WTC11 (cell line): Measurements from ENCODE around the gene TKFC. TPM values are rescaled to one million over a fixed set of nuclear protein-coding genes. Genes with fewer than 3 reads are reported as not detected.

Experiments
- ATAC-seq: fragments of 200-7000 bp; cut with Tn5 transposase; 2 replicates; pipeline ENCODE4 v1.10.0; 2021; ENCODE audit warnings: mild to moderate bottlenecking, moderate library complexity
- CTCF ChIA-PET: fragments of 300-600 bp; sonication (Branson Sonifier 250); formaldehyde crosslinking; loops from one replicate; lab custom pipeline; 2021; ENCODE audit warnings: antibody characterized with exemption; lab: Charles Lee
- POLR2A ChIA-PET: fragments of 350-600 bp; sonication (Branson Sonifier 250); formaldehyde crosslinking; loops from one replicate; lab custom pipeline; 2021; ENCODE audit warnings: antibody characterized with exemption; lab: Charles Lee
- DNase-seq: peaks from one replicate; pipeline ENCODE4 v3.0.0; 2021; ENCODE audit warnings: low spot score
- H3K27ac Mint-ChIP-seq: 2 replicates; pipeline ENCODE4 v1.8.0; 2021; ENCODE audit warnings: mixed read lengths
- H3K27me3 Mint-ChIP-seq: 2 replicates; pipeline ENCODE4 v1.8.0; 2021; ENCODE audit warnings: low read depth, mild to moderate bottlenecking, moderate library complexity, mixed read lengths
- H3K36me3 Mint-ChIP-seq: 2 replicates; pipeline ENCODE4 v1.8.0; 2021; ENCODE audit warnings: mixed read lengths
- H3K4me1 Mint-ChIP-seq: 2 replicates; pipeline ENCODE4 v1.8.0; 2022; ENCODE audit warnings: mixed read lengths
- H3K4me3 Mint-ChIP-seq: 2 replicates; pipeline ENCODE4 v1.8.0; 2021; ENCODE audit warnings: mild to moderate bottlenecking, moderate library complexity, mixed read lengths
- H3K9me3 Mint-ChIP-seq: 2 replicates; pipeline ENCODE4 v1.8.0; 2021; ENCODE audit warnings: mixed read lengths
- ATF3 ChIP-seq: sonication (generic); formaldehyde crosslinking; conservative IDR thresholded peaks from 2 replicates; pipeline ENCODE4 v1.8.1; 2022; ENCODE audit warnings: mild to moderate bottlenecking, missing genetic modification reagents
- CREM ChIP-seq: sonication (generic); formaldehyde crosslinking; IDR thresholded peaks from 2 replicates; pipeline ENCODE4 v1.8.1; 2022; ENCODE audit warnings: mild to moderate bottlenecking, missing genetic modification reagents, moderate library complexity
- CTCF ChIP-seq: fragments of 200-600 bp; IDR thresholded peaks from 2 replicates; pipeline ENCODE4 v1.8.0; 2022; ENCODE audit warnings: antibody characterized with exemption
- FOXP4 ChIP-seq: sonication (generic); formaldehyde crosslinking; IDR thresholded peaks from 2 replicates; pipeline ENCODE4 v1.8.0; 2022; ENCODE audit warnings: mild to moderate bottlenecking, missing genetic modification reagents
- GABPB1 ChIP-seq: sonication (generic); formaldehyde crosslinking; IDR thresholded peaks from 2 replicates; pipeline ENCODE4 v1.8.1; 2023; ENCODE audit warnings: mild to moderate bottlenecking, missing genetic modification reagents
- NFYB ChIP-seq: sonication (generic); formaldehyde crosslinking; conservative IDR thresholded peaks from 2 replicates; pipeline ENCODE4 v1.8.0; 2022; ENCODE audit warnings: low read depth, missing genetic modification reagents
- SMAD3 ChIP-seq: sonication (generic); formaldehyde crosslinking; IDR thresholded peaks from 2 replicates; pipeline ENCODE4 v1.8.0; 2022; ENCODE audit warnings: missing genetic modification reagents, mild to moderate bottlenecking, borderline replicate concordance
- SOX15 ChIP-seq: fragments of 250-450 bp; sonication (Bioruptor Pico); IDR thresholded peaks from 2 replicates; pipeline ENCODE4 v1.9.0; 2021; ENCODE audit warnings: mild to moderate bottlenecking
- SP1 ChIP-seq: sonication (generic); formaldehyde crosslinking; conservative IDR thresholded peaks from 2 replicates; pipeline ENCODE4 v1.8.1; 2022; ENCODE audit warnings: missing genetic modification reagents
- STAT6 ChIP-seq: sonication (generic); formaldehyde crosslinking; conservative IDR thresholded peaks from 2 replicates; pipeline ENCODE4 v1.8.1; 2023; ENCODE audit warnings: mild to moderate bottlenecking, low read depth, missing genetic modification reagents, moderate library complexity
- ZBTB21 ChIP-seq: sonication (generic); formaldehyde crosslinking; IDR thresholded peaks from 2 replicates; pipeline ENCODE4 v1.8.1; 2023; ENCODE audit warnings: mild to moderate bottlenecking, missing genetic modification reagents, borderline replicate concordance
- ZBTB43 ChIP-seq: sonication (generic); formaldehyde crosslinking; IDR thresholded peaks from 2 replicates; pipeline ENCODE4 v1.8.1; 2023; ENCODE audit warnings: mild to moderate bottlenecking, missing genetic modification reagents
- ZNF317 ChIP-seq: sonication (generic); formaldehyde crosslinking; IDR thresholded peaks from 2 replicates; pipeline ENCODE4 v1.8.1; 2023; ENCODE audit warnings: low read depth, mild to moderate bottlenecking, moderate library complexity, missing genetic modification reagents, borderline replicate concordance
- ZNF423 ChIP-seq: fragments of 250-450 bp; sonication (Bioruptor Pico); IDR thresholded peaks from 2 replicates; pipeline ENCODE4 v2.1.2; 2022; ENCODE audit warnings: mild to moderate bottlenecking, moderate library complexity
- ZNF512 ChIP-seq: sonication (generic); formaldehyde crosslinking; IDR thresholded peaks from 2 replicates; pipeline ENCODE4 v1.8.1; 2022; ENCODE audit warnings: missing genetic modification reagents, borderline replicate concordance
- total RNA-seq: library from RNA; stranded (reverse); gene quantifications from 3 replicates; pipeline ENCODE4 v1.2.3, GENCODE V29; 2021

TKFC gene
- total RNA-seq, 1 experiment from 2014 or later, result 86.8 TPM

GRCh38 chr11:61336171-61336935 lies 3.3 kb downstream of the TKFC start:
- Mint-ChIP-seq H3K4me1 (peaks cover 44% of the 10 kb centered on the region), H3K27ac (peak overlapping the region; percentile 90), H3K4me3 (no peak overlapping the region), H3K36me3 (peaks cover 10% of the 10 kb centered on the region; the same call in 1 of the 2 replicates), H3K9me3 (no peaks in the 10 kb centered on the region), H3K27me3 (no peaks in the 10 kb centered on the region)
- ChIA-PET POLR2A (interaction anchor here (0.6 to 2.0 kb wide), 6 partner anchors 24 to 93 kb away, joined by 3 to 29 read pairs (median 6); partner anchors contain the start of genes CPSF7, CYB561A3, SDHAF2 and TMEM138), CTCF (interaction anchor here (0.6 to 8.1 kb wide), 48 partner anchors 8 to 461 kb away, joined by 3 to 346 read pairs (median 5); partner anchors contain the start of genes CPSF7, CYB561A3, LRRC10B and SDHAF2)
- ATAC-seq (peak; percentile 68), DNase-seq (peak; percentile 86)
- peak; percentile 98 for TF ChIP-seq CTCF
- no peak for TF ChIP-seq ATF3 (CRISPR knock-in tag)
- TF ChIP-seq CREM (CRISPR knock-in tag), result no peak
- no peak for TF ChIP-seq SMAD3 (CRISPR knock-in tag)
- no peak for TF ChIP-seq SOX15
- TF ChIP-seq FOXP4 (CRISPR knock-in tag), result no peak
- no peak for TF ChIP-seq ZNF423 (CRISPR knock-in tag)
- no peak for TF ChIP-seq STAT6 (CRISPR knock-in tag)
- no peak for TF ChIP-seq NFYB (CRISPR knock-in tag)
- no peak for TF ChIP-seq ZNF512 (CRISPR knock-in tag)
- no peak for TF ChIP-seq ZBTB21 (CRISPR knock-in tag)
- no peak for TF ChIP-seq ZNF317 (CRISPR knock-in tag)
- 0 out of 2 replicates have a peak, but pooled peaks have one; percentile 17 for TF ChIP-seq GABPB1 (CRISPR knock-in tag)
- no peak for TF ChIP-seq SP1 (CRISPR knock-in tag)
- TF ChIP-seq ZBTB43 (CRISPR knock-in tag), result no peak
